ENCODE data around the gene TCF7L1.
A peak's percentile ranks its signal among the peaks of the same experiment; 100 is the strongest.

DNA sequence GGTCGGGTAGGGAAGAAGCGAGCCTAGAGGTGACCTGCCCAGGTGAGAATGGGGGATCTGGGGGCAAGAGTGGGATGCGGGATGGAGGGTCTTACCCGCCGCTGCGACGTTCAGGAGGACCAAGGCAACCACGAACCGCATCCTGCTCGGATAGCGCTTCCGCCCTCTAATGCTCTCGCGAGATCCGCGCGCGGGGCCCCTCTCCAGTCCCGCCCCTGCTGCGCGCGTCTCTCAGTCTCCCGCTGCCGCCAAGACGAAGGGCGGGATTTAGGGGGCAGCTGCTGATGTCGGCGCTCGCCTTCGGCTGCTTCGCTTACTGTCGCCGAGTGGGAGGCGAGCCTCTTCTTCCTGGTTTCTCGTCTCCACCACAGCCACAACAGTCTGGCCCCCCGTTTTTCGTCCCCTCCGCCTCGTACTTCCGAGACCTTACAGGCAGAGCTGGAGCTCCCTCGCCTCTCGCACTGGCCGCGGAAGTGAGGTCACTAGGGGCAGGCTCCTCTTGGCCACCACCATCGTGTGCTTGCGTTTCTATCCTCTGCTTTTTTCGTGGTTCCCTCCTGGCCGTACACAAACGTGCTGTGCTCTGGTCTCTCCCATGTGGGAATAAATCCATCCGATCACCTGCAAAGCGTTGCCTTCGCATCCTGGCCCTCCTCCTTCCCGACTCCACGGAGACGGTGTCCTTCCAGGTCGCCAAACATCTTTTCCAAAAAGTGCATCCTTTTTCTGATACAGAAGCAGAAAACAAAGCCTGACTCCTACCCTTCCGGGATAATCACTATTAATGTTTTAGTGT, 194.8 kb downstream of the TCF7L1 start, which contains the start of gene TGOLN2:
- TF ChIP-seq, protein P1, sequence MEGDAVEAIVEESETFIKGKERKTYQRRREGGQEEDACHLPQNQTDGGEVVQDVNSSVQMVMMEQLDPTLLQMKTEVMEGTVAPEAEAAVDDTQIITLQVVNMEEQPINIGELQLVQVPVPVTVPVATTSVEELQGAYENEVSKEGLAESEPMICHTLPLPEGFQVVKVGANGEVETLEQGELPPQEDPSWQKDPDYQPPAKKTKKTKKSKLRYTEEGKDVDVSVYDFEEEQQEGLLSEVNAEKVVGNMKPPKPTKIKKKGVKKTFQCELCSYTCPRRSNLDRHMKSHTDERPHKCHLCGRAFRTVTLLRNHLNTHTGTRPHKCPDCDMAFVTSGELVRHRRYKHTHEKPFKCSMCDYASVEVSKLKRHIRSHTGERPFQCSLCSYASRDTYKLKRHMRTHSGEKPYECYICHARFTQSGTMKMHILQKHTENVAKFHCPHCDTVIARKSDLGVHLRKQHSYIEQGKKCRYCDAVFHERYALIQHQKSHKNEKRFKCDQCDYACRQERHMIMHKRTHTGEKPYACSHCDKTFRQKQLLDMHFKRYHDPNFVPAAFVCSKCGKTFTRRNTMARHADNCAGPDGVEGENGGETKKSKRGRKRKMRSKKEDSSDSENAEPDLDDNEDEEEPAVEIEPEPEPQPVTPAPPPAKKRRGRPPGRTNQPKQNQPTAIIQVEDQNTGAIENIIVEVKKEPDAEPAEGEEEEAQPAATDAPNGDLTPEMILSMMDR (IDR thresholded peaks at IDR 0.05; ENCODE audit: insufficient read depth, low read length), result no peak
- TF ChIP-seq POLR2AphosphoS5 (IDR thresholded peaks at IDR 0.05; ENCODE audit: low read depth), result peak; percentile 98
- TF ChIP-seq, protein P2, sequence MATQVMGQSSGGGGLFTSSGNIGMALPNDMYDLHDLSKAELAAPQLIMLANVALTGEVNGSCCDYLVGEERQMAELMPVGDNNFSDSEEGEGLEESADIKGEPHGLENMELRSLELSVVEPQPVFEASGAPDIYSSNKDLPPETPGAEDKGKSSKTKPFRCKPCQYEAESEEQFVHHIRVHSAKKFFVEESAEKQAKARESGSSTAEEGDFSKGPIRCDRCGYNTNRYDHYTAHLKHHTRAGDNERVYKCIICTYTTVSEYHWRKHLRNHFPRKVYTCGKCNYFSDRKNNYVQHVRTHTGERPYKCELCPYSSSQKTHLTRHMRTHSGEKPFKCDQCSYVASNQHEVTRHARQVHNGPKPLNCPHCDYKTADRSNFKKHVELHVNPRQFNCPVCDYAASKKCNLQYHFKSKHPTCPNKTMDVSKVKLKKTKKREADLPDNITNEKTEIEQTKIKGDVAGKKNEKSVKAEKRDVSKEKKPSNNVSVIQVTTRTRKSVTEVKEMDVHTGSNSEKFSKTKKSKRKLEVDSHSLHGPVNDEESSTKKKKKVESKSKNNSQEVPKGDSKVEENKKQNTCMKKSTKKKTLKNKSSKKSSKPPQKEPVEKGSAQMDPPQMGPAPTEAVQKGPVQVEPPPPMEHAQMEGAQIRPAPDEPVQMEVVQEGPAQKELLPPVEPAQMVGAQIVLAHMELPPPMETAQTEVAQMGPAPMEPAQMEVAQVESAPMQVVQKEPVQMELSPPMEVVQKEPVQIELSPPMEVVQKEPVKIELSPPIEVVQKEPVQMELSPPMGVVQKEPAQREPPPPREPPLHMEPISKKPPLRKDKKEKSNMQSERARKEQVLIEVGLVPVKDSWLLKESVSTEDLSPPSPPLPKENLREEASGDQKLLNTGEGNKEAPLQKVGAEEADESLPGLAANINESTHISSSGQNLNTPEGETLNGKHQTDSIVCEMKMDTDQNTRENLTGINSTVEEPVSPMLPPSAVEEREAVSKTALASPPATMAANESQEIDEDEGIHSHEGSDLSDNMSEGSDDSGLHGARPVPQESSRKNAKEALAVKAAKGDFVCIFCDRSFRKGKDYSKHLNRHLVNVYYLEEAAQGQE (IDR thresholded peaks at IDR 0.05; ENCODE audit: insufficient replicate concordance, low read depth), result peak; percentile 53

Data from HL-60 (cell line).